Measurements from ENCODE around the gene TUBB4A.

TUBB4A gene

GRCh38 chr19:6494438-6495036 is 7.6 kb downstream of the TUBB4A start:
- CTCF ChIA-PET, result no interaction called here
- POLR2A ChIA-PET (ENCODE audit: low non-redundant PET), result no interaction called here
- no peak for TF ChIP-seq CTCF (conservative IDR thresholded peaks at IDR 0.05; ENCODE audit: low read depth)
- DNase-seq (ENCODE audit: low spot score), result no peak
- no peak overlapping the region for H3K27ac ChIP-seq

DNA sequence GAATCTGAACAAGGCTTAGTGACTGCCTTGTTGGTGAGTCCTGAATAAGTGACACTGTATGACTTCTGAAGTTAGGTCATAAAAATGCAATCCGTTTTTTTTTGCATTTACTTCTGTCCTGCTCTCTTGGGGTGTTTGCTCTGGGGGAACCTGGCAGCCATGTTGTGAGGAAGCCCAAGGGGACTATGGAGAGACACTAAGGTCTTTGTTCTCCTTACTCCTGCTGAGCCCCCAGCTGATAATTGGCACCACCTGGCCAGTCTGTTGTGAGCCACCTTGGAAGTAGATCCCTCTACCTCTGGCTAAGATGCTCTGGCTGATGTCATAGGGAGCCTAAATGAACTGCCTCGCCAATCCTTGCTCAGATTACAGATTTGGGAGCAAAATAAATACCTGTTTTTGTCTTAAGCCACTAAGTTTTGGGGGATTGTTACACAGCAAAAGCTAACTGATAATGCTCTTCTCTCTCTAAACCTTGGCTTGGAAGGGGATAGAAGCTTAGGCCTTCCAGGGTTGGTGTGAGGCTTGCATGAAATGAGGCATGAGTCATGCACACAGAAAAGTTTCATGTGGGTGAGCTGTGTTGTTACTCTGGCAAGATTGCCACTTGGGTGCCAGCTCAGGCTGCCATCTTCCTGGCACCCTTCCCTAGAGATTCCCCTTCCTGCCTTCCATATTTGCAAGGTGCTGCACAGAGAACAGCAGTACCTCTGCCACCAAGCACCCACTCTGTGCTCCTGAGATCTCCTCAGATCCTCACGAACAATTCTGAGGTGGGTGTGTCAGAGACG is 10.1 kb downstream of the TUBB4A start:
- TF ChIP-seq CTCF (conservative IDR thresholded peaks at IDR 0.05; ENCODE audit: low read depth), result no peak
- POLR2A ChIA-PET (ENCODE audit: low non-redundant PET), result no interaction called here
- CTCF ChIA-PET, result interaction anchor here (0.6 kb wide), 1 partner anchor 112 kb away, joined by 3 read pairs; no protein-coding TSS in a partner anchor

DNA sequence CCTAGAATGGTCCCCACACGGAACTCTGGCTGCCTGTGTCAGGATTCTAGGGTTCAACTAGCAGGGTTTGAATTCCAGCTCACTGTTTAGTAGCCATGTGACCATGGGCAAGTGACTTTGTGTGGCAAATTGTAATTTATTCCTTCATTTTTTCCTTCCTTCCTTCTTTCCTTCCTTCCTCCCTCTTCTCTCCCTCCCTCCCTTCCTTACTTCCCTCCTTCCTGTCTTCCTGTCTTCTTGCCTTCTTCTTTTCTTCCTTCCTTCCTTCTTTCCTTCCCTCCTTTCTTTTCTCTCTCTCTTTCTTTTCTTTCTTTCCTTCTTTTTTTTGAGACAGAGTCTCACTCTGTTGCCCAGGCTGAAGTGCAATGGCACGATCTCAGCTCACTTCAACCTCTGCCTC is 12.0 kb downstream of the TUBB4A start:
- no peak for TF ChIP-seq CTCF (conservative IDR thresholded peaks at IDR 0.05; ENCODE audit: low read depth)
- ChIA-PET CTCF (interaction anchor here (0.7 kb wide), 1 partner anchor 364 kb away, joined by 3 read pairs; no protein-coding TSS in a partner anchor), POLR2A (ENCODE audit: low non-redundant PET) (no interaction called here)
- DNase-seq (ENCODE audit: low spot score), result no peak
- no peak overlapping the region for H3K27ac ChIP-seq

More for the DNA sequence above, 10.1 kb downstream of the TUBB4A start:
- no peak overlapping the region for H3K27ac ChIP-seq
- DNase-seq (ENCODE audit: low spot score), result no peak

- no peak for TF ChIP-seq CTCF (conservative IDR thresholded peaks at IDR 0.05; ENCODE audit: low read depth)
- POLR2A ChIA-PET (ENCODE audit: low non-redundant PET), result no interaction called here
- H3K27ac ChIP-seq, result no peak overlapping the region
- CTCF ChIA-PET, result interaction anchor here (0.7 kb wide), 1 partner anchor 363 kb away, joined by 3 read pairs; no protein-coding TSS in a partner anchor
- no peak for DNase-seq (ENCODE audit: low spot score)
Observed at GRCh38 chr19:6489278-6490061, 12.6 kb downstream of the TUBB4A start.

DNA sequence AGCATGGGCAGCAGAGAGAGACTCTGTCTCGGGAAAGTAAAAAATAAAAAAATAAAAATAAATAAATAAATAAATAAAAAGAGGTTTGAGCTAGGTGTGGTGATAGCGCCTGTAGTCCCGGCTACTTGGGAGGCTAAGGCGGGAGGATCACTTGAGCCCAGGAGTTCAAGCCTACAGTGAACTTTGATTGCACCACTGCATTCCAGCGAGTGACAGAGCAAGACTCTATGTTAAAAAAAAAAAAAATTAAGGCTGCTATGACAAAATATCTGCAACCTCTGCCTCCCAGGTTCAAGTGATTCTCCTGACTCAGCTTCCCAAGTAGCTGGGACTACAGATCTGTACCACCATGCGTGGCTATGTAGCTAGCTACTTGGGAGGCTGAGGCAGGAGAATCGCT is 17.3 kb downstream of the TUBB4A start:
- ChIA-PET CTCF (no interaction called here), POLR2A (ENCODE audit: low non-redundant PET) (no interaction called here)
- DNase-seq (ENCODE audit: low spot score), result no peak
- no peak overlapping the region for H3K27ac ChIP-seq
- TF ChIP-seq CTCF (conservative IDR thresholded peaks at IDR 0.05; ENCODE audit: low read depth), result no peak

GRCh38 chr19:6484230-6484629 is 17.9 kb downstream of the TUBB4A start:
- ChIA-PET POLR2A (ENCODE audit: low non-redundant PET) (no interaction called here), CTCF (no interaction called here)
- no peak for TF ChIP-seq CTCF (conservative IDR thresholded peaks at IDR 0.05; ENCODE audit: low read depth)
- H3K27ac ChIP-seq, result no peak overlapping the region
- no peak for DNase-seq (ENCODE audit: low spot score)
